LHCN-M2 (cell line): Measurements from ENCODE around the gene ZNF267. TPM values are rescaled to one million over a fixed set of nuclear protein-coding genes. Genes with fewer than 3 reads are reported as not detected.
"Not testable (repeated sequence)": the region's sequence is repeated elsewhere in the genome, so short reads cannot be mapped to it uniquely, and the experiment has no call there.

Experiments
- DNase-seq: peaks from one replicate; pipeline ENCODE4 v3.0.0-alpha.2; 2012; ENCODE audit warnings: low read depth
- total RNA-seq: library from RNA; depleted of rRNA; stranded (reverse); fragments of >200 nt; gene quantifications from 2 replicates; pipeline ENCODE4 v1.2.3, GENCODE V29; 2014

ZNF267 gene
- total RNA-seq, 1 experiment from 2014 or later = 15.7 TPM

DNA sequence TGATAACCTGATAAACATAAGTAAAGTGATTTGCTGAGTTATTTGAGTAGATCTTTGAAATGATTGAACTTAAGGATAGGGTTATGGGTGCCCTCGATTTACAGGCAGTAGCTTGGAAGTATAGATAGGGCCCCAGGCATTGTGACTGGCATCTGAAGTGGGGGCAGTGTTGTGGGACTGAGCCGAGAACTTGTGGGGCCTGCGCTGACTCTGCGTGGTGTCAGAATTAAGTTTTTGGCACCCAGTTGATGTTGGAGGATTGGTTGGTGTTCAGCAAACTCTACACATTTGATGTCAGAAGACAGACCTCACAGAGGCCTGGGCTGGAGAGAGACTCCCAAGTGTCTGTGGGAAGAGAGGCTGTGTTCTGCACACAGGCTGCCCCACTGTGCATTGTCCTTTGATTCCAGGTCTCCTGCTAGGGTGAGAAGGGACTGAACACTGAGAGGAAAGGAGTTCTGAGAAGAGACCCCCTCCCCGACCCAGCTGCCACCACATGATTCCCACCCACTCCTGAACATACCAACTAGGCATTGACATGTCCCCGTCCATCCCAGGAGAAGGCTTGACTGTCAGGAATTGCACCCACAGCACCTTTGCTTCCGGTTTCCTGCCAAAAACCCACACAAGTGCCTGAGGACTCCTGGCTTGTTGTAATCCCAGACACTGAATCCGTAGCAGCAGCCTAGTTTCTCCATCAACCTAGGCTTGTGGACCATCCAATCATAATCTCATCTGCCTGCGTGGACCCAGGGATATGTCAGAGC, 4.5 kb downstream of the ZNF267 start:
- DNase-seq = no peak

DNA sequence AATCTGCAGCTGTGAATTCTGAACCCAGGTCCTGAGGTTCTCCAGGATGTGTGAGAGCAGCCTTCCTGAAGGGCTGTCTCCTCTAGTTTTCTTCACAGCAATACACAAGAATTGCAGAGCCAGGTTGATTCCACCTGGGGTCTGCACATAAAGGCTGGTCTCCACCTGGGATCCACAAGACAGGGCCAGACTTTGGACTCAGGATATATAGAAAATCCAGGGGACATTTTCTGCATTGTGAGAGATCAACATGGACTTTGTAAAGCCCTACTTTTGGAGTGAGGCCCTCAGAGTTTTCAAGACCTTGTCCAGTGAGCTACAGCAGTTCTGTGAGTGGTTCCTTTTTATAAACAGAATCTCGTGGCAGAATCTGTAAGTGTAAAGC, 6.3 kb downstream of the ZNF267 start:
- no peak for DNase-seq

DNA sequence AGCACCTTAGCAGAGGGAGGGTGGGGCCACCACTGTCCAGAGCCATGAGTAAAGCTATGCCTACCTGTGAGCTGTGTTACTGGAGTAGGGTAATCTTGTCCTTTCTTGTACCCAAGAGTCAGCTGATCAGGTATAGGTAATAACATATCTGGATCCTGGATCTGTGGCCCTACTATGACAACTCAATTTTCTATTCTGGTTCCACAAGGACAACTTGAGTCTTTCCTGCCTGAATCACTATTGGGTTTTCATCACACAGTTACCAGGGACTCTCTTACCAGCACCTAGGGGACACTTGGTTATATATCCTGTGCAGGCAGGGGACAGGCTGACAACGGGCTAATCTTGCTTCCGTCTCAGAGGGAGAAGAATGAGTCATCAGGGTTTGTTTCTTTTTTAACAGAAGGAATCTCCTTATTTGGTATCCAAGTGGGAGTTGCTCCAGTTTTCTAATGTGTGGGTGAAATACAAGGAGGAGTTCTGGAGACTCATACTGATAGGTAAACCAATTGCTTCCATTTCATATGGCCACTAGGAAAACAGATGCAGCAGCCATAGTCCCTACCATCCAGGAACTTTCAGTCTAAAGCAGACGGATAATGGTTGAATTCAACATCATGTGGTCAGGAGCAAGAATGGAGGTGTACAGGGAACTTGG, 6.8 kb downstream of the ZNF267 start:
- peak; percentile 78 for DNase-seq

DNA sequence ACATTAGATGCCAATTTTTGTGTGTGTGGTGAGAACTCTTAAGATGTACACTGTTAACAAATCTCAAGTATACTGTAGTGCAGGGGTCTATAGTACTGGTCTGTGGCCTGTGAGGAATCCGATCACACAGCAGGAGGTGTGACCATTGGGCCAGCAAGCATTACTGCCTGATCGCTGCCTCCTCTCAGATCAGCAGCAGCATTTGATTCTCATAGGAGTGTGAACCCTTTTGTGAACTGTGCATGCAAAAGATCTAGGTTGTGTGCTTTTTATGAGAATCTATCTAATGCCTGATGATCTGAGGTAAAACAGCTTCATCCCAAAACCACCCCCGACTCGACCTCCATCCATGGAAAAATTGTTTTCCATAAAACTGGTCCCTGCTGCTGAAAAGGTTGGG, 12.6 kb downstream of the ZNF267 start:
- no peak for DNase-seq

DNA sequence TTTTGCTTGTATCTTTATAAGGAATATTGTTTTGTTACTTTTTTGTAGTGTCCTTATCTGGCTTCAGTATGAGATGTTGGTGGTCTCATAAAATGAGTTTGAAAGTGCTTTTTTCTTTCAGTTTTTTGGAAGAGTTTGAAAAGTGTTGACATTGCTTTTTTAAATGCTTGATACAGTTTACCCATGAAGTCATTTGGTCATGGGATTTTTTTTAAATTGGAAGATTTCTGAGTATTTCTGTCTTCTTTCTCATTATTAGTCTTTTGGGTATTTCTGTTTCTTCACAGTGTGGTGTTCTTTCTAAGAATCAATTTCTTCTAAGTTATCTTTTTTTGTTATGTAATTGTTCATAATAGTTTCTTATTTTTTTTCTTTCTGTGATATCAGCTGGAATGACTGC, 15.1 kb downstream of the ZNF267 start:
- no peak for DNase-seq

DNA sequence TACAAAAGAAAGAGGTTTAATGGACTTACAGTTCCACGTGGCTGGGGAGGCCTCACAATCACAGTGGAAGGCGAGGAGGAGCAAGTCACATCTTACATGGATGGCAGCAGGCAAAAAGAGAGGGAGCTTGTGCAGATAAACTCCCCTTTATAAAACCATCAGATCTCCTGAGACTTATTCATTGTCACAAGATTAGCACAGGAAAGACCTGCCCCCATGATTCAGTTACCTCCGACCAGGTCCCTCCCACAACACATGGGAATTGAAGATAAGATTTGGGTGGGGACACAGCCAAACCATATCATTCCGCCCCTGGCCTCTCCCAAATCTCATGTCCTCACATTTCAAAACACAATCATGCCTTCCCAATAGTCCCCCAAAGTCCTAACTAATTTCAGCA, 18.5 kb downstream of the ZNF267 start:
- not testable (repeated sequence) for DNase-seq

DNA sequence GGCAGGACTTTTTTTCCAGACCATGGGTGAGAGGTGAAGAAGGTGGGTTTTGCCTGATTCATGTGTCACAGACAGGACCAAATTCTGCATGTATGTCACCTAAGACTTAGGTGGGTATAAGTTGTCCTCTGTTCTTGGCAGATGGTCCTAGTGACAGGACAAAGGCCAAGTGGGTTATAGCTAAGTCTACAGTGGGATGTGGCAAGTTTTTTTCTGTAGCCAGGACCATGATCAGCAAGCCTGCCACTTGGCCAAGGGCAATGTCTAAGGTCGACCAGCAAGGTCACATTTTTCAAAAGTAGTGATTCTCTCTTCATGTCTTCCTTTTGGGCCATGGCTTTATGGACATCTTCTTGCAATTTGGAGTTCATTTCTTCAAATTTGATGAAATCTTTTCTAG, 20.2 kb downstream of the ZNF267 start:
- DNase-seq = no peak

DNA sequence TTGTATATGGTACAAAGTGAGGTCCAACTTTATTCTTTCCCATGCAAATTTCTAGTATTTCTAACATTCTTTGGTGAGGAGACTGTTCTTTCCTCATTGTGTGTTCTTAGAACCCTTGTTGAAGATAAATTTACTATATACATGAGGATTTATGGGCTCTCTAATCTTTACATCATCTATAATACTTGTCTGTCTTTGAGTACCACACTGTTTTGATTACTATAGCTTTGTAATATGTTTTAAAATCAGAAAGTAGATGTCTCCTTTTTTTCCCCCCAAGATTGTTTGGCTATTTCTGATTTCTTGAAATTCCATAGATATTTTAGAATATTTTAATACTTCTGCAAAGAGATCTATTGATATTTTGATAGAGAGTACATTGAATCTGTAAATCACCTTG, 23.7 kb downstream of the ZNF267 start:
- DNase-seq = no peak

DNA sequence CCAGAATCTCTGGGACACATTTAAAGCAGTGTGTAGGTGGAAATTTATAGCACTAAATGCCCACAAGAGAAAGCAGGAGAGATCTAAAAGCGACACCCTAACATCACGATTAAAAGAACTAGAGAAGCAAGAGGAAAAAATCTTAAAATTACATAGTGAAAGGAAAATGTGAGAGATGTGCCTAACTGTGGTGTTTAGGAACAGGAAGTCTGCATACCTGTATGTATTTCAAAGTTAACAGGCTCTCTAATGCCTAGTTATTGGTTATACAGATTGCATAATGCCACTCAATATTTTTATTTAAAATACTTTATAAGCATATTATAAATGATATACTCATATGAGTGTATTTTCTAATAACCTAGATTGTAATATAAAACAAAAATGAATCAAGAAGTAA, 25.9 kb downstream of the ZNF267 start:
- DNase-seq = no peak

DNA sequence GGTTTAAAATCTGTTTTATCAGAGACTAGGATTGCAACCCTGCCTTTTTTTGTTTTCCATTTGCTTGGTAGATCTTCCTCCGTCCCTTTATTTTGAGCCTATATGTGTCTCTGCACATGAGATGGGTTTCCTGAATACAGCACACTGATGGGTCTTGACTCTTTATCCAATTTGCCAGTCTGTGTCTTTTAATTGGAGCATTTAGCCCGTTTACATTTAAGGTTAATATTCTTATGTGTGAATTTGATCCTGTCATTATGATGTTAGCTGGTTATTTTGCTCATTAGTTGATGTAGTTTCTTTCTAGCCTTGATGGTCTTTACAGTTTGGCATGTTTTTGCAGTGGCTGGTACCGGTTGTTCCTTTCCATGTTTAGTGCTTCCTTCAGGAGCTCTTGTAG, 31.0 kb downstream of the ZNF267 start:
- DNase-seq = not testable (repeated sequence)

DNA sequence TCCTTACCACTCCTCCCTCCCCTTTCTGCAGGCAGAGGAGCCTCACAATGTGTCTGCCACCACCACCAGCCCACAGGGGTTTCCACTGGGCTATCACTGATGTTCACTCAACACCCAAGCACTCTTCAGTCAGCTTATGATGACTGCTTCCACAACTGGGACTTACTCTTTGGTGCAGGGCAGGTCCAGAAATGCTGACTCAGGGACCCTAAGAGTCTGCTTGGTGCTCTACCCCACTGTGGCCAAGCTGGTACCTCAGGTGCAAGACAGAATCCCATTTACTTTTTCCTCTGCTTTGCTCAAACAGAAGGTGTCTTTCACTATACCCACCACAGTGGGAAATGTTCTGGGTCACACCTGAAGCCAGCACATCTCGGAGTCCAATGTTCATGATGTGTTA, 40.1 kb downstream of the ZNF267 start:
- no peak for DNase-seq

DNA sequence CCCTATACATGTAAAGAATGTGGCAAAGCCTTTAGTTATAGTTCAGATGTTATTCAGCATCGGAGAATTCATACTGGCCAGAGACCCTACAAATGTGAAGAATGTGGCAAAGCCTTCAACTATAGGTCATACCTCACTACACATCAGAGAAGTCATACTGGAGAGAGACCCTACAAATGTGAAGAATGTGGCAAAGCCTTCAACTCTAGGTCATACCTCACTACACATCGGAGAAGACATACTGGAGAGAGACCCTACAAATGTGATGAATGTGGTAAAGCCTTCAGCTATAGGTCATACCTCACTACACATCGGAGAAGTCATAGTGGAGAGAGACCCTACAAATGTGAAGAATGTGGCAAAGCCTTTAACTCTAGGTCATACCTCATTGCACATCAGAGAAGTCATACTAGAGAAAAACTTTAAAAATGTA, 42.5 kb downstream of the ZNF267 start:
- DNase-seq = no peak

DNA sequence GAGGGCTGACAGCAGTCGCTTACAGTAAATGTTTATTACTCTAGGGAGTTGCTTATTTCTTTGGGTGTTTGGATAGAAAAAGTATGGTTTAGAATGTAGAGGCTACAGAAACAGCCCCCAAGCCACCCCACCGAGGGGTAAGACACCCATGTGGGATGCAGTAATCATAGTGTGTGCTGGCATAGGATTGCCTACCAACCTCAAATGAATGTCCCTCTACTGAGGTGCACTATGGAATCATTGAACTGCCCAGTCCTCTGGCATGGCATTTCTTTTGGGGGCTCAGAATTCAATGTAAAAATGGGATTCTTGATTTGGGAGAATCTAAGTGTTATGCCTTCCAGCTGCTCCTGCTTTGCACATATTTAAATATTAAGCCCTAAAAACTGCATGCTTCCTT, 46.8 kb downstream of the ZNF267 start:
- DNase-seq = no peak

DNA sequence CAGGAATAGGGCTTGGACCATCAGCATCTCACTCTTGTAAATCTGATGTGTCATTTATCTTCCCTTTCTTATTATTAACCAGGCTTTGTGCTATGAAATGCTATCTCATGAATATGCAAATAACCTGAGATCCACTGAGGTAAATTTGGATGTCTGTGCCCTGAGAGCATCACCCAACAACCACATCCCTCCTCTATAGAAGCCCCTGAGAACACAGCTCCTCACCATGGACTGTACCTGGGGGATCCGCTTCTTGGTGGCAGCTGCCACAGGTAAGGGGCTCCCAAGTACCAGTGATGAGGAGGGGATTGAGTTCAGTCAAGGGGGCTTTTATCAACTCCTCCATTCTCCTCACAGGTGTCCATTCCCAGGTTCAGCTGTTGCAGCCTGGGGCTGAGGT, 78.2 kb downstream of the ZNF267 start:
- not testable (repeated sequence) for DNase-seq

DNA sequence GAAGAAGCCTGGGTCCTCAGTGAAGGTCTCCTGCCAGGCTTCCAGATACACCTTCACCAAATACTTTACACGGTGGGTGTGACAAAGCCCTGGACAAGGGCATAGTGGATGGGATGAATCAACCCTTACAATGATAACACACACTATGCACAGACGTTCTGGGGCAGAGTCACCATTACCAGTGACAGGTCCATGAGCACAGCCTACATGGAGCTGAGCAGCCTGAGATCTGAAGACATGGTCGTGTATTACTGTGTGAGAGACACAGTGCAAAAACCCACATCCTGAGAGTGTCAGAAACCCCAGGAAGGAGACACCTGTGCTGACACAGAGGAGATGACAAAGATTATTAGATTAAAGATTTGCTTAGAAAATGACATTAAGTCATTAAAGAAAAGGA, 78.6 kb downstream of the ZNF267 start:
- DNase-seq = not testable (repeated sequence)

DNA sequence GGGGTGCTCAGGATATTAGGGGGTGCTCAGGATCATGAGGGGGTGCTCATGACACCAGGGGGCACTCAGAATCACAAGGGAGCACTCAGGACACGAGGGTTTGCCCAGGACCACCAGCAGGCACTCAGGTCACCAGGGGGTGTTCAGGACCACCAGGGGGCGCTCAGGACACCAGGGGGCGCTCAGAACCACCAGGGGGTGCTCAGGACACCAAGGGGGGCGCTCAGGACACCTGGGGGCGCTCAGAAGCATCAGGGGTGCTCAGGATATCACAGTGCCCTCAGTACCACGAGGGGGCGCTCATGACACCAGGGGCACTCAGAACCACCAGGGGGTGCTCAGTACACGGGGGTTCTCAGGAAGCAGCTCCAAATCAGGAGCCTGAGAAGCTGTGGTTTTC, 82.6 kb downstream of the ZNF267 start:
- not testable (repeated sequence) for DNase-seq

DNA sequence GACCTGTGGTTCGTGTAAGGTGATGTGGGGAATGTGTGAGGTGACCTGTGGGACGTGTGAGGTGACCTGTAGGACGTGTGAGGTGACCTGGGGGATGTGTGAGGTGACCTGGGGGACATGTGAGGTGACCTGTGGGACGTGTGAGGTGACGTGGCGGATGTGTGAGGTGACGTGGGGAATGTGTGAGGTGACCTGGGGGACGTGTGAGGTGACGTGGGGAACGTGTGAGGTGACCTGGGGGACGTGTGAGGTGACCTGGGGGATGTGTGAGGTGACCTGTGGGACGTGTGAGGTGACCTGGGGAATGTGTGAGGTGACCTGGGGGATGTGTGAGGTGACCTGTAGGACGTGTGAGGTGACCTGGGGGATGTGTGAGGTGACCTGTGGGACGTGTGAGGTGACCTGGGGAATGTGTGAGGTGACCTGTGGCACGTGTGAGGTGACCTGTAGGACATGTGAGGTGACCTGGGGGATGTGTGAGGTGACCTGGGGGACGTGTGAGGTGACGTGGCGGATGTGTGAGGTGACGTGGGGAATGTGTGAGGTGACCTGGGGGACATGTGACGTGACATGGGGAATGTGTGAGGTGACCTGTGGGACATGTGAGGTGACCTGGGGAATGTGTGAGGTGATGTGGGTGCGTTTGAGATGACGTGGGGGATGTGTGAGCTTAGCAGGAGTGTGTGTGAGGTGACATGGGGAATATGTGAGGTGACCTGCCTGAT, 86.7 kb downstream of the ZNF267 start:
- DNase-seq = not testable (repeated sequence)
